SK-MEL-5 (cell line): Measurements from ENCODE around the gene DYNC1LI1. TPM values are rescaled to one million over a fixed set of nuclear protein-coding genes. Genes with fewer than 3 reads are reported as not detected.
"Not testable (repeated sequence)": the region's sequence is repeated elsewhere in the genome, so short reads cannot be mapped to it uniquely, and the experiment has no call there.

ENCODE experiments used
- DNase-seq: peaks from one replicate; pipeline ENCODE4 v3.0.0-alpha.2; 2016; ENCODE audit warnings: low read depth, low spot score
- in situ Hi-C: cut with HindIII; loops from 2 replicates; pipeline ENCODE4 v1.10.0; 2016; ENCODE audit warnings: low sequenced_read_pairs, high pct_unique_total_duplicates, low pct_unique_long_range_greater_than_20kb
- total RNA-seq: library from RNA; depleted of rRNA; stranded (reverse); fragments of >200 nt; shearing (Covaris generic); gene quantifications from 2 replicates; pipeline ENCODE4 v1.2.3, GENCODE V29; 2014

DYNC1LI1 gene
- total RNA-seq, 1 experiment from 2014 or later, result 50.2 TPM

DNA sequence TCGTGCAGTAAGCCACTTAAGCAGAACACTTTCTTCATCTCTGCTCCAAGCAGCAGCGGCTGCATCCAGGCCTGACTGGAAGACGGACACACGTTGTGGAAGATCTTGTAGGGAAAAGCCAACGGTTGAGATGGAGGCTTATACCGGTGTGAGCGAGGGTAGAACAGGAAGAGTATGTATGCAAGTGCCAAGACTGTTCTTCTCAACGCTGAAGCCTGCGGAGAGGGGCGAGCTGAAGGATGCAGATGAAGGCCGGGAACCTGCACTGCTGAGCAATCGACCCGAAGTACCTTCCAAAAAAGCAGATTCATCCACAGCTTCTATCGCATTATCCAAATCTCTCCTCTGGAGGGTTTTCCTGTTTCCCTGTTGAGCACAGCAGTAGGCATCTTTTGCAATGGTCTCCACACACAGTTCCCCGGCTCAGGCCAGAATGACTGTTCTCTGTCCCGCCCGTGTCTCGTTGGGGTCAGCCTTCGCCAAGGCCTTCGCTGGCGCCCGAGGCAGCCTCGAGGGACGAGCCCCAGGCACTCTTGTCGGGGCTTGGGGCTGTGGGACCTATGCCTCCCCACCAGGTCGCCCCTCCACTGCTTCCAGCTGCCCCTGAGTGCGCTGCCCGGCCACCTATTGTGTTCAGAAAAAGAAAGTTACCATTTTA, 22.2 kb upstream of the DYNC1LI1 start:
- no peak for DNase-seq
- in situ Hi-C loops, result no loop called here

DNA sequence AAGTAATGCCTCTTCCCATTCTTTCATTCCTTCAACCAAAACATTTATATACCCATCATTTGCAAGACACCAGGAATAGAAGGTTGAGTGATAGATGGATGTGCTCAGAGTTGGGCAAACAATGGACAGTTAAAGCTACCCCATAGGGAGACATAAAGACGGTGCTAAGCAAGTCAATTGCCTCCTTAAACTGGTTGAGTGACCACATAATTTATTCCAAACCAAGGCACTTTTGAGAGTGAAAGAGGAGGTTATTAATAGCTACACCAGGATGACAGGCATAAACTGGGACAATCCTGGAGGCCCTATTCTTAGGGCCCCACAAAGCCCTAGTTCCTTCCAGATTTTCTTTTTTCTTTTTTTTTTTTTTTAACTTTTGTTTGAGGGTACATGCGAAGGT, 21.4 kb upstream of the DYNC1LI1 start:
- in situ Hi-C loops, result no loop called here
- no peak for DNase-seq

DNA sequence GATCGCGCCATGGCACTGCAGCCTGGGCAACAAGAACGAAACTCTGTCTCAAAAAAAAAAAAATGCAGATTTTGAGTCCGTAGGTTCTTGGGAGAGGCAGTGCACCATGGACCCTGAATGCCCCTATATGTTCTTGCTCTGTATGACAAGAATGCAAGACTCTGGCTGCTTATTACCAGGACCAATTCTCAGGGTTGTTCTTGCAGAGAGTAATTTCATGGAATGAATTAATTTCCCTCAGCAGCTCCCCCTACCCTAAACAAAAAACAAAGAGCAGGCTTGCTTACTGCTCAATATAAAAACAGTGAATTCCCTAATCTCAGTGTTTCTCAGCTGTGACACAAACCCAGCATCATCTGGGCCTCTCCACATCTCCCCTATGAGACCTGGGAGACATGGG, 20.5 kb upstream of the DYNC1LI1 start:
- in situ Hi-C loops, result no loop called here
- DNase-seq, result no peak

DNA sequence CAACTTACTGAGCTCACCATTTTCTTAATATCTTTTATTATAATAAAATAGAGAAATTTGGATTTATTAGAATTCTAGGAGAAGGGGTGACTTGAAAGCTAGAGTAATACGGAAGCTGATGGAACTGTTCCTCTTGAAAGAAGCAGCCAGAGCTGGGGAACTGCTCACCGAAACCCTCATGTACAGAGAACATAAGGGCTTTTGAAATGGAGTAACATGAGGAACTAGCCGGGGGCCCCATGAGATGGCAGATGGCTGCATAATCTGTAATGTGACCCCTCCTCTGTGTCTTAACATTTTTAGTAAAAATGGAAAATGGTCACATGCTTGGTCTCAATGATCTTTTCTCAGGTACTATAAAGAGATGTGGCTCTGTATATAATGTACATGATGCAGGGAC, 15.7 kb upstream of the DYNC1LI1 start:
- in situ Hi-C loops, result no loop called here
- DNase-seq, result no peak

DNA sequence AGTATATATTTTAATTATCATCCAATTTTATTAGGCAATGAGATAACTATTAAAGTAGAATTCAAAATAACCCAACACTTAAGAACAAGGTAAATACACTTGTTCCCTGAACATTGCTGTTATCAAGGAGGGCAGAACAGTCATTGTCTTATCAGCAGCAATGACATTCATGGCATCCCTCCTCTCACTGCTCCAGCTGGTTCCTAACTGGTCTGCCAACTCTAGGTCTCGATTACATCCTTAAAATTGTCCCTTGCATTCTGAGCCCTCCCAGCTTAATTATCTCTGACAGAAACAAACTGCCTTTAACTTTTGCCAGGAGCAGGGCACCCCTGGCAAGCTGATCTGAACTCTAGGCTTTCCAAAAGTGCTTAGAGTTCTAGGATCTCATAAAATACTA, 14.0 kb upstream of the DYNC1LI1 start:
- no peak for DNase-seq
- in situ Hi-C loops, result no loop called here

DNA sequence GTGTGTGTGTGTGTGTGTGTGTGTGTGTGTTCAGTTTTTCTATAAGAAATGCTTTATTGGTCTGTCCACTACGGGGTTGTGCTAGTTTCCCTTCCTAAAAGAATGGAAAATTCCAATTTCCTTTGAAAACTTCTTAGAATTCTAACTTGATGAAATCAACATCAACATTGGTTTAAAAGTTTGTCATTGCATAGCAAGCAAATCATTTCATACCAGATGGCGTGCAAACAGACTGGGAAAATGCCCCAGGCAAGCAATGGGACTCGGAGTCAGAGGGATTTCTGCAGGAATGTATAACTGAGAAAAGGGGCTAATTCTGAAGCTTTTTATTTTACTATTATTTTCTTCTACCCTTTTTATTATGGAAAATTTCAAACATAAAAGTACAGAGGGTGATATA, 13.1 kb upstream of the DYNC1LI1 start:
- no peak for DNase-seq
- in situ Hi-C loops, result no loop called here

DNA sequence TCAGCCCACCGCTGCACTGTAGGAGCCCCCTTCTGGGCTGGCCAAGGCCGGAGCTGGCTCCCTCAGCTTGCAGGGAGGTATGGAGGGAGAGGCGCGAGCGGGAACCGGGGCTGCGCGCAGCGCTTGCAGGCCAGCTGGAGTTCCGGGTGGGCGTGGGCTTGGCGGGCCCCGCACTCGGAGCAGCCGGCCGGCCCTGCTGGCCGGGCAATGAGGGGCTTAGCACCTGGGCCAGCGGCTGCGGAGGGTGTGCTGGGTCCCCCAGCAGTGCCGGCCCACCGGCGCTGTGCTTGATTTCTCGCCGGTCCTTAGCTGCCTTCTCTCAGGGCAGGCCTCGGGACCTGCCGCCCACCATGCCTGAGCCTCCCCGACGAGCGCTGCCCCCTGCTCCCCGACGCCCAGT, 8.0 kb upstream of the DYNC1LI1 start:
- in situ Hi-C loops, DNase-seq: not testable (repeated sequence)

DNA sequence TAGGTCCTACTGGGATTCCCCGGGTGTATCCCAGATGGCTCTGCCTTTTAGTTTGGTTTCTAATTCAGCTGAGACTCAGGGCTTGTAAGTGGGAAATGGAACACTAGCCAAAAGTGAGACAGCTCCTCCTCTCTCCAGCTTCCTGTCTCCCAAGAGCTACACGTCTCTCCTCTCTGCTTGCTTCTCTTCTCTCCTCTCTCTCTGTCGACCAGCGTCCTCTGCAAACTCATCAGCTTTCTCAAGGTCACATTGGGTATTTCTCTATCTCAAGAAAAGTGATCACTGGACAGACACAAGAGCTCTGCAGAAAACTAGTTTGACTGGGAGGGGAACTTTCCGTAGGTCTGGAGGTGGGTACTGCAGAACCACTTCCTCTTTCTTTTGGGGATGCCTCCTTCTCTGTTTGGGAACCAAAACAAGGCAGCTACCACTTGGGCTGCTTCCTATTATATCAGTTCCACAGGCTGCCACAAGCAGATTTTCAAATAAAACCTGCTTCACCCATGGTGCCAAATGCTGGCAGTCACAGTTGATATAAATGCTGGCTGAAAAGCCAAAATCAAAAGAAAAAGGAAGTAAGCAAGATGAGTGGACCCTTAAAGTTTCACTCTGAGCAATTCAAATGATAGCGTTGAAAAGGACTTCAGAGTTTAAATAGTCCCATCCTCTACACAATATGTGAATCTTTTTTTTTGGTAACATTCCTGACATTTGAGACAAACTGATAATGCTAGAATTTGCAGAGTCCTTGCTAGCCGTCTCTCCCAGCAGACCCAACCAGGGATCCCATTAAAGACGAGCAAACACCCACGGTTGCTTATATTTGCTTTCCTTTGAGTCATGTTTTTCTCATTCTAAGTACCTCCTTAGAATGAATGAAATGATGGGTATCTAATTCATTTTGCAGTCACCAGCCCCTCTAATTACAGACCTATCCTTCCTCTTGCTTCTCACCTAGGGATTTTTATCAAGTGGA, 7.2 kb upstream of the DYNC1LI1 start:
- in situ Hi-C loops, result no loop called here
- DNase-seq, result no peak

DNA sequence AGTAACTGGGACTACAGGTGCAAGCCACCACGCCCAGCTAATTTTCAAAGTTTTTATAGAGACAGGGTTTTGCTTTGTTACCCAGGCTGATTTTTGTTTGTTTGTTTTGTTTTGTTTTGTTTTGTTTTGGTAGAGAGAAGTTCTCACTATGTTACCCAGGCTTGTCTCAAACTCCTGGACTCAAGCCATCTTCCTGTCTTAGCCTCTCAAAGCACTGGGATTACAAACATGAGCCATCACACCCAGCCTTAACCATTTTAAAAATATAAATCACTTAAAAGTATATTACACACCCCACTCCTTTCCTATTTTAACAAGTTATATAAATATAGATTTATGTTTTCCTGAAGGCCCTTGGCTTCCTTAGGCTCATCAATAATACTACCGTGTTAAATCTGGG, 6.5 kb upstream of the DYNC1LI1 start:
- in situ Hi-C loops, result no loop called here
- no peak for DNase-seq

DNA sequence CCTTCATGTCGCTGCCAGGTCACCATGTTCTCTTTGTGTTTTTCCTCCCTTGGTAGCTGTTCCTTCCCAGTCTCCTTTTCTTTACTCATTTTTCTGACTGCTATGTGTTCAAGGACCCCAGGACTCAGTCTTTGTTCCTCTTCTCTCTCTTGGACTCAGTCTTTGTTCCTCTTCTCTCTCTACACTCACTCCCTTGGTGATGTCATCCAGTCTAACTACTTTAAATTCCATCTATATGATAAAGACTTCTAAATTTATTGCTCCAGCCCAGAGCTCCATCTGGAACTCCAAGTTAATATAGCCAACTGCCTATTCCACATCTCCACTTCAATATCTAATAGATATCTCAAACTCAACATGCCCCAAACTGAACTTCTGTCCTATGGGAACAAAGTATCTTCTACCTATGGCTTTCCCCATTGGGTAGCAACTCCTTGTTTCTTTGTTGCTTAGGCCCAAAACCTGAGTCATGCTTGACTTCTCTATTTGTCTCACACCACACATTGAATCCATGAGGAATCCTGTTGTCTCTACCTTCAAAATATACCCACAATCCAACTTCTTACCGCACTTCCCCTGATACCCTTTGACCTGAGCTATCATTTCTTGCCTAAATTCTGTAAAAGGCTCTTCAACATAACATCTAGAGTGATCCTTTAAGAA, 4.9 kb upstream of the DYNC1LI1 start:
- no peak for DNase-seq
- in situ Hi-C loops, result no loop called here

DNA sequence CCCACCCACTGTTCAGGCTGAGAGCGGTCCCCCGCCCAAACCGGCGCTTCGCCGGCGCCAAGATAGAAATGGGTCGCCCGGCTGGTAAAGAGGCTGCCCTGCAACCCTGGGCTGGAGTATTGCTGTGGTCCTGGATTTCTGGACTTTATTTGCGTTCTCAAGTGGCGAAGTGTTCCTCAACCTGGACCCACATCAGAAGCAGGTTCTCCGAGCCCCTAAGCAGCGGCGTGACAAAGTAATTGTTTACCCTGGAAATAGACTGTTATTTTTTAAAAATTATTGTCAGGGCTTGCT, 481 bp upstream of the DYNC1LI1 start:
- in situ Hi-C loops, result no loop called here
- DNase-seq, result no peak

DNA sequence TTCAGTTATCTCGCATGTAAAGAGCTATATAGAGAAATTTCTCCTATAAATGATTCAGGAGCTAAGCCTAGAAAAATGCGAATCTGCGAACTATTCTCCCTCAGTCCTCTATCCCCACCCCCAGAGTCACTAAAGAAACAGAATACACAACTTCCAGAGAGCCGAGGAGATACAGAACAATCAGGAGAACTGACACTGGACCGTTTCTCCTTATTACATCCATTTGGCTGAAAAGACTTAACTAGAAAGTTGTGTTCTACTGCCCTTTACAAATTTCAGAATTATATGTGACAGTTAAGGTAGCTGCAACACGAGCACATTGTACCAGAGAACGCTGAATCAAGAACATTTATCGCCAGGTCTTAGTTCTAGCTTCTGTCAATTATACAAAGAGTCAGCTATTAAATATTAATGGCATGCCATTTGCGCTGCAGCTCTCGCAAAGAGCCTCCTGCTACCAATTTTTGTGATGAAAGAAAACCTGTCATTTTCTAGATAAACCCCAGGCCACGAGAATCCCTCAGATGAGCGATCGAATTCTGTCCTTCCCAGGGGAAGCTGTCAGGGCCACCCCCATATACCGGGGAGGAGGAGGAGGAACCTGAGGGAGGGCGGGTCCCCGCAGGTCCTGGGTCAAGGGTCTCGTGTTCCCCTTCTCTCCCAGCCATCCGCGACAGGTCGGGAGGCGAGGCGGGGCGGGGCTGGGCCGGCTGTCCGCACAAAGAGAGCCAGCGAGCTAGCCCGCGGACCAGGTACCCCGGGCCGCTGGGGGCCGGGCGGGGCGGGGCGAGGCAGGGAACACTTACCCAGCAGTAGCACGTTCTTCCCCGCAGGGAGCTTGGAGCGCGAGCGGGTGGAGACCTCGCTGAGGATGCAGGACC, 878 bp downstream of the DYNC1LI1 start:
- DNase-seq, result peak; percentile 52
- in situ Hi-C loops, result no loop called here

DNA sequence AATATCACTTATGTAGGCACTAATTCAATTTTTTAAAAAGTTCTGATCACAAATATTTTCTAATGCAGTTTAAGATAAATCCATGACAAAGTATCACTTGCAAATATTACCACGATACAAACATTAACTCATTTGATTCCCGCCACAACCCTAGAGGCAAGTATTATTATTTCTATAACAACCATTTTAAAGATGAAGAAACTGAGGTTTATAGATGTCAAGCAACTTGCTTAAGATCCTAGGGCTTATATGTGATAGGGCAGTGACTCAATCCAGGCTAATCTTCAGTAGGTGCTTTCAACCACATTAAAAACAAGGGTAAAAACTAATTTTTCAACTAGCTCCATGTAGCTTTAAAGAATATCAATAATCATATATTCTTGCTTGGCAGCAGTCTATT, 1.7 kb downstream of the DYNC1LI1 start:
- in situ Hi-C loops, result no loop called here
- DNase-seq, result no peak

DNA sequence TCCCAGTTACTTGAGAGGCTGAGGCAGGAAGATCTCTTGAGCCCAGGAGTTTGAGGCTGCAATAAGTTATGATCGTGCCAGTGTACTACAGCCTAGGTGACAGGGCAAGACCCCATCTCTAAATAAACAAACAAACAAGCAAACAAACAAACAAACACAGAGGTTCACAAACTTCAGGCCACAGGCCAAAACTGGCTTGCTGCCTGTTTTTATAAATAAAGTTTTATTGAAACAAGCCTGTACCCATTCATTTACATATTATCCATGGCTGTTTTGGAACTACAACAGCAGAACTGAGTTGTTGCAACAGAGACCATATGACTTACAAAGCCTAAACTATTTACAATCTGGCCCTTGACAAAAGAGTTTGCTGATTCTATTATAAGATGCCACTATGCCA, 6.5 kb downstream of the DYNC1LI1 start:
- in situ Hi-C loops, result no loop called here
- DNase-seq, result no peak

DNA sequence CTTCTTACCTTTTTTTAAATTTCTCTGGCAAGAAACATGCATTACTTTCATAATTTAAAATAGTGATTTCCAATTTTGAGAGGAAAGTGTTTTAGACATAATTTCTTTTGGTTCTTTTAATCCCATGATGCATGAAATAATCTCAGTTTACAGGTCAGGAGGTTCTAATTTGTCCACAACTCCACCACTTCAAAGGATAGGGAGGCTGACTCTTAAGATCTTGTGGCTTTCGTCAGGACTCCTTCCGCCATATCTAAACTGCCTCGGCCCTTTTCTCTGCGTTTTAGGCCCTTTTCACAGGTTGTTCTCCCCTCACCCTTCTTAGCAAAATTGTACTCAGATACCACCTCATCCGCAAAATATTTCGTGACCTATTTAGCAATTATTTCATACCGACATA, 8.0 kb downstream of the DYNC1LI1 start:
- DNase-seq, result no peak
- in situ Hi-C loops, result no loop called here

DNA sequence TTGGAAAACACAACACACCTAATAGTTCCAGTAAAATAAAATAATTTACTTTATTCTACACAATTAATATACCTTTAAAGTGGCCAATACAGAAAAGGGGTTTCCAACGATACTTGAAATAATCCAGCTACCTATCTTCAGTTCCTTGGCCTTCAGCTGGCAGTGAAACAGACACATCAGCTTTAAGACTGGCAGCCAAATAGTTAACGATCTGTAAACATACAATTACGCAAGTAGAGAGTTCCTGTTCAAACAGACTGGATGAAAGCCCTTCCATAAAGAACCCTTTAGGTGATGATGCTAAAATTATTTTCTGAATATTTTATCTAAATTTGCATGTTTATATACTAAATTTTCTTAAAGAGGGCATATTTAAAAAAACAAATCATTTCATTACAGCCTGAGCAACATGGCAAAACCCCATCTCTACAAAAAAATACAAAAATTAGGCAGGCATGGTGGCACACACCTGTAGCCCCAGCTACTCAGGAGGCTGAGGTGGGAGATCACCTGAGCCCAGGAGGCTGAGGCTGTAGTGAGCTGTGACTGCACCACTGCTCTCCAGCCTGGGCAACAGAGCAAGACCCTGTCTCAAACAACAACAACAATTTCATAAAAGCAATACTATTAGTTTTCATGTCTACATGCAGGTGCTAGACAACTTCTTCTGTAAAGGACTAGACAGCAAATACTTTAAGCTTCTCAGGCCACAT, 12.9 kb downstream of the DYNC1LI1 start:
- in situ Hi-C loops, result no loop called here
- DNase-seq, result no peak

DNA sequence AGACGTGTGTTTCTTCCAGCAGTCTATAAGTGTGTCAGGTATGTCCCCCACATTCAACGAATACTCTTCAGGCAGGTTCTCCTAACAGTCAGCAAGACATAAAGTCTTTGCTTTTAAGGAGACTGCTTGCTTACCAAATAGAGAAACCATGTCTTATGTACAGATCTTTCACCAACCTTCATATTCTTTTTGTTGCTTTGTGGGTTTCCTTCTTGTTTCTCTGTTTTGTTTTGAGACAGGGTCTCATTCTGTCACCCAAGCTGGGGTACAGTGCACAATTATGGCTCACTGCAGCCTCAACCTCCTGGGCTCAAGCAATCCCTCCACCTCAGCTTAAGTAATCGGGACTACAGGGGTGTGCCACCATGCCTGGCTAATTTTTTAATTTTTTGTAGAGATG, 14.3 kb downstream of the DYNC1LI1 start:
- in situ Hi-C loops, result no loop called here
- DNase-seq, result no peak
